Lung microvascular endothelial cell (primary cell): Measurements from ENCODE around the gene CCDC159. TPM values are rescaled to one million over a fixed set of nuclear protein-coding genes. Genes with fewer than 3 reads are reported as not detected.
A peak's percentile ranks its signal among the peaks of the same experiment; 100 is the strongest.
"Not testable (repeated sequence)": the region's sequence is repeated elsewhere in the genome, so short reads cannot be mapped to it uniquely, and the experiment has no call there.

Source experiments
- DNase-seq, 2 donors: peaks; one replicate each; pipeline versions ENCODE4 v3.0.0 to v3.0.0-alpha.2; 2010; ENCODE audit warnings: low read depth in 2 of 2
- total RNA-seq: library from RNA; depleted of rRNA; stranded (reverse); fragments of >200 nt; gene quantifications from 2 replicates; pipeline ENCODE4 v1.2.1, GENCODE V29; 2014

The CCDC159 gene
- total RNA-seq: 3.9 and 6.2 TPM in 2 replicates

GRCh38 chr19:11346104-11346940 is at the start of gene CCDC159, which contains the start of gene TMEM205:
Gene CCDC159 (plus strand): TSS chr19:11346519. CDS start chr19:11346607, 88 bp downstream.
Gene TMEM205 (minus strand): TSS chr19:11346268. CDS start chr19:11345619, 649 bp downstream.
- DNase-seq: peak; percentile 99

DNA sequence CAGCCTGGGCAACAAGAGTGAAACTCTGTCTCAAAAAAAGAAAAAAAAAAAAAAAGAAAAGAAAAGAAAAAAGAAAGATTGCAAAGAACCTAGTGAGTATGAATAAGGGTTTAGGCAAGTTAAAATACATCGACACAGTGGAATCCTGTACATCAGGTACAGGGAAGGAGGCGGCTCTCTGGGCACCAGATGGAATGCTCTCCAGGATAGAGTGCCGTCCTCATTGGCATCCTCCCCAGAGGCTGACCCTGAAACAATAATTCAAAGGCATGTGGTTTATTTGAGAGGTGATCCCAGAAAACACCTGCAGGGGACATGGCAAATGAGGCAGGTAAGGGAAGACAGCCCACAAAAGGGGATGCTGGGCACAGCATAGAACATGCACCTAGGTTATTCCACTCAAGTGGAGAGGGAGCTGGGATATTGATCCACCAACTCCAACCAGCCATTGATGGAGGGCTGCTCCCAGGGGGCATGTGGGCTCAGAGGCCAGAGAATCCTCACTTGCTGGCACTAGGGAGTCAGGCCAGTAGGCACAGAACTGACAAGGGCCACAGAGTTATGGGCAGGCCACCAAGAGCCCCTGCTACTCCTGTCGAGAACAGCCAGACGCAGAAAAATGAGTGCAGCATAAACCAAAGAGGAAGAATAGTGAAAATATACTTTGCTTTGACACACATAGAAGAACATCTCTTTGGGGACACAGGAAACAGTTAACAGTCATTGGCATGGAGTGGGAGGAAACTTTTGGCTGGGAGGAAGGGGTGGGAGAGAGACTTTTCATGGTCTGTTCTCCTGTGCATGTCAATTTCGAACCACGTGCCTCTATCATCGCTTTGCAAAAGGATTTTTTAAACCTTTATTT is 46.1 kb upstream of the CCDC159 start:
- DNase-seq: no peak

DNA sequence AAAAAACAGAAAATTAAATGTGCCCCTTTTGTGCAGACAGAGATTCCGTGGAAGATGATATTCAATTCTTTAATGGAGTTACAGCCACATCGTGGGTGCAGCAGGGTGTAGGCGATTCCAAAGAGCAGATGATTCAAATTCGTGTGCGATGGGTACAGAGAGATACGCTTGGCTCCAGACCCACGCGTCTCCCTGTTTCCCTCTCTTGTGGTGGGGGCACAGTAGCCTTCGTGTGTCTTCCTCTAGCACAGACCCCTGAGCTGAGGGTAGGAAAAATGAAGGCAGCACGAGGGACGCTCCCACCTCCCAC is 45.6 kb upstream of the CCDC159 start:
- DNase-seq: no peak

GRCh38 chr19:11304936-11305335 is 41.4 kb upstream of the CCDC159 start:
- DNase-seq: no peak

DNA sequence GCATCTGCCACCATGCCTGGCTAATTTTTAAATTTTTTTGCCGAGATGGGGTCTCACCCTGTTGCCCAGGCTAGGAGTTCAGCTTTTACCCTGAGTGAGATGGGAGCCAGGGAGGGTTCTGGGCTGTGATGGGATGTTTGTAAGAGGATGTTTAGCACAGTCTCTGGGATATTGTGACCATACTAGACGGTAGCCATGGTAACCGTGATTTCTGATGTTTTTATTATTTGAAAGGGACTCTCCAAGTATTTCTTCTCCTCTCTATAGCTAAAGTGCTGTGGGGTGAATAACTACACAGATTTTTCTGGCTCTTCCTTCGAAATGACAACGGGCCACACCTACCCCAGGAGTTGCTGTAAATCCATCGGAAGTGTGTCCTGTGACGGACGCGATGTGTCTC is 40.0 kb upstream of the CCDC159 start:
- DNase-seq: peak in 1 of 2 donors; percentile 24

DNA sequence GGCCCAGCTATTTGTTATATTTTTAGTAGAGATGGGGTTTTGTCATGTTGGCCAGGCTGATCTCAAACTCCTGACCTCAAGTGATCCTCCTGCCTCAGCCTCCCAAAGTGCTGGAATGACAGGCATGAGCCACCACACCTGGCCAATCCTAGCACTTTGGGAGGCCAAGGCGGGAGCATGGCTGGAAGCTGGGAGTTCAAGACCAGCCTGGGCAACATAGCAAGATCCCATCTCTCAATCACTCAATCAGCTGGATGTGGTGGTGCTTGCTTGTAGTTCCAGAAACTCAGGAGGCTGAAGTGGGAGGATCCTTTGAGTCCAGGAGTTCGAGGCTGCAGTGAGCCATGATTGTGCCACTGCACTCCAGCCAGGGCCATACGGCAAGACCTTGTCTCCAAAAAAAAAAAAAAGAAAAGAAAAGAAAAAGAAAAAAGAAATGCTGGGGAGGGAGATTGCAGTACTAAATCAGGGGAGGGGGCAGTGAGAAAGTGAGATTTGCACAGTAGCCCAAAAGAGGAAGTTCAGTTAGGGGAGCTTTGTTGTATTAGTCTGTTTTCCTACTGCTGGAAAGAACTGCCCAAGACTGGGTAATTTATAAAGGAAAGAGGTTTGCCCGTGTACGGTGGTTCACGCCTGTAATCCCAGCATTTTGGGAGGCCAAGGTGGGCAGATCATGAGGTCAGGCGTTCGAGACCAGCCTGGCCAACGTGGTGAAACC is 25.9 kb upstream of the CCDC159 start:
- DNase-seq: not testable (repeated sequence)

DNA sequence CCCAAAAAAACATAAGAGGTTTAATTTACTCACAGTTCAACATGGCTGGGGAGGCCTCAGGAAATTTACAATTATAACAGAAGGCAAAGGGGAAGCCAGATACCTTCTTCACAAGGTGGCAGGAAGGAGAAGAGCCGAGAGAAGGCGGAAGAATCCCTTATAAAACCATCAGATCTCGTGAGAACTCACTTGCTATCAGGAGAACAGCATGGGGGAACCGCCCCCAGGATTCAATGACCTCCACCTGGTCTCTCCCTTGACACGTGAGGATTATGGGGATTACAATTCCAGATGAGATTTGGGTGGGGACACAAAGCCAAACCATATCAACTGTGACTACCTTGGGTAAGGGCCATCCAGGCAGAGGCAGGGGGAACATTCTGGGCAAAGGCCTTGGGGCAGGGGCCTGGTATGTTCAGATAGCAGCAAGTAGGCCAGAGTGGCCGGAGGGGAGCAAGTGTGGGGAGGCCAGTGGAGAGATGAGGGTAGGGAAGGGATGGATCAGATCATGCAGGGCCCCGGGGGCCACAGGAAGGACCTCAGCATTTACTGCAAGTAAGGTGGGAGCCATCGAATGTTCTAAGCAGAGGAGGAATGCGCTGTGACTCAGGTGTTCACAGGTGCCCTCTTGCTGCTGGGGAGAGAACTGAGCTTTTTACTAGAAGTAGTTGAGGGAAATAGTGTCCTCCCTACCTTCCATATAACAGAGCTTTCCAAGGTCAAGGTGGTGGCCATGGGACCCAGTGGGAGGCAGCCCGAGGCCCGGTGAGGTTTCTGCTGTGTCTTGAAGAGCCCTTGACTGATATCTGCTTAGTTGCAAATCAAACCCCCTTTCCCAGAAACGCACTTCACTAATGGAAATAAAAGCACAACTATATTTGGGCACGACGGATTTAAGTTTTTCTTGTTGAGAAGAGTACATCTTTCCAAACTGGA is 24.9 kb upstream of the CCDC159 start:
- DNase-seq: no peak

- no peak for DNase-seq
These were observed 23.9 kb upstream of the CCDC159 start for GRCh38 chr19:11322269-11323024.

GRCh38 chr19:11323601-11324078 is 22.7 kb upstream of the CCDC159 start:
- DNase-seq: no peak

GRCh38 chr19:11324079-11324661 is 22.1 kb upstream of the CCDC159 start:
- peak; percentile 78 to 90 for DNase-seq

DNA sequence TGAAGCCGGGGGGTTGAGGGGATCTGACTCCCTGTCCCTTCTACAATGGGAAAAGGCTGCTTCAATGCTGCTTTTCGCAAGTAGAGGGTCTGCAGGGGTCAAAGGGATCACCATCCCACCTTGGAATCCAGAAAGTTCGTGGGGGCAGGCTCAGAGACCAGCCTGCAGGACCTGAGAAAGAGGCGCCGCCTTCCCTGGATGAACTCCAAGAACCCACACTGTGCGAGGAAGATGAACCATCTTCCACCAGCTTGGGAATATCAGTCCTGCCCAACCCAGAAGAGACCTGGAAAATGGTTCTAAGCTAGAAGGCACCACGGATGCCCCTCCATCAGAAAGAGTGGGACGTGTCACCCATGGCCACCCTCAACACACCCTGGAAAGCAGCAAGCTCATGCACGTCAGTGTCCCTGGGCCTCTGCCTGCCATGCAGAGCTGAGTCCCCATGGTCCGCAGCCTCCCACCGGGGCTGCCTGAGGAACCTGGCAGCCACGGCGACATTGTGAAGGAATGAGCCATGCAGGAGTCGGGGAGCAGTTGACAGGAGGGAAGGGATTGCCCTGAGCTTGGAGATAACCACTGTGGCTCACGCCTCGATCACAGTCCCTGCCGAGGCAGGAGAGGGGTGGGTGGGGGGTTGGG is 21.4 kb upstream of the CCDC159 start:
- DNase-seq: no peak

GRCh38 chr19:11325544-11325943 is 20.8 kb upstream of the CCDC159 start:
- DNase-seq: no peak

DNA sequence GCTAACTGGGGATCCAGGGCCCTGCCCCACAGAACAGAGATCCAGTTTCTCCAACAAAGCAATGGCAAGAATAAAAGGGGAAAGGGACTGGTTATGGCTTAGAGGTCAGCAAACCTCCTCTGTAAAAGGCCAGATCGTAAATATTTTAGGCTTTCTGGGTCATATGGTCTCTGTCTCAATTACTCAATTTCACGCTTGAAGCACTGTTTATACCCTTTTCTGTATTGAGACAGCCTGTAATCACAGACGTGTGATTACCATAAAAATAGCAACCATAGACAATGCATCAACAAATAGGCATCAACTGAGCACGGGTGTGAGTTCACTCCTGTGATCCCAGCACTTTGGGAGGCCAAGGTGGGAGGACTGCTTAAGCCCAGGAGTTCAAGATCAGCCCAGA is 16.2 kb upstream of the CCDC159 start:
- no peak for DNase-seq

- DNase-seq: no peak
These were observed 14.8 kb upstream of the CCDC159 start for GRCh38 chr19:11331502-11331901.

GRCh38 chr19:11332822-11333221 is 13.5 kb upstream of the CCDC159 start:
- DNase-seq: no peak

DNA sequence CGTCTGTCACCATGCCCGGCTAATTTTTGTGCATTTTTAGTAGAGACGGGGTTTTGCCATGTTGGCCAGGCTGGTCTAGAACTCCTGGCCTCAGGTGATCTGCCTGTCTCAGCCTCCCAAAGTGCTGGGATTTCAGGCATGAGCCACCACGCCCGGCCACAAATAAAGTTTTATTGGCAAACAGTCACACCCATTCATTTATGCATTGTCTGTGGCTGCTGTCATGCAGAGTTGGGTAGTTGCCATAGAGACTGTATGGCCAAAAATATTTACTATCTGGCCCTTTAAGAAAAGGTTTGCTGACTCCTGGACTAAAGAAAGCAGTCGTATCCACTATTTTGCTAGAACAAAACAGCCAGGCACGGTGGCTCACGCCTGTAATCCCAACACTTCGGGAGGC is 12.5 kb upstream of the CCDC159 start:
- peak; percentile 28 for DNase-seq

- DNase-seq: no peak
These were observed 10.7 kb upstream of the CCDC159 start for GRCh38 chr19:11335449-11336146.

GRCh38 chr19:11337080-11337479 is 9.2 kb upstream of the CCDC159 start:
- DNase-seq: no peak
